ENCODE data around the gene COMTD1. TPM values are rescaled to one million over a fixed set of nuclear protein-coding genes. Genes with fewer than 3 reads are reported as not detected.

Gene COMTD1
- total and polyA plus RNA-seq, 2 donors (not counting 3 experiments of a cell fraction or from before 2014, with no cell fraction given) = 18.4 to 18.6 TPM

DNA sequence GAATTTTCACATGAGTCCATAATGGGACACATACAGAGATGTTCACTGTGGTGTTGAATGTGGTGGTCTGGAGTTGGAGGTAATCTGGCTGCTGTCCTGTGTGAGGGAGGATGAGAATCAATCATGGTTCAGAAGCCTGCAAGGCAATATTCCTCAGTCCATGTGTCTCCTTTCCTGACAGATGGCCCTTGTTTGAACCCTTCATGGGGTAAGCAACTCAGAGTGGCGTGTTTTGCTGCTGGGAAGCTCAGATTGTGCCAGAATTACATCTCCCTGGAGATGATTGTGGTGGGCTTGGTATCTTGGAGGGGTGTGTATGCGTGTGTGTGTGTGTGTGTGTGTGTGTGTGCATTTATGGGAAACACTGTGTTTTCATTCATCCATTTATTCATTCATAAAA is 44.5 kb upstream of the COMTD1 start:
- H3K9me1 ChIP-seq (replicated peaks; ENCODE audit: control insufficient read depth, extremely low read depth, insufficient read depth, low read length) = no peaks in the 10 kb centered on the region
- FAIRE-seq (no peak), DNase-seq (ENCODE audit: low read depth, low spot score) (no peak)
- BruUV-seq (replicated peaks) = no TSS peak
- H2AFZ ChIP-seq (ENCODE audit: low read depth, low read length) = no peak overlapping the region
- peaks cover 28 to 31% of the 10 kb centered on the region in 2 experiments for H3K27me3 ChIP-seq (ENCODE audit: control insufficient read depth in 2 of 2, insufficient read depth in 2 of 2, low read length in 2 of 2)
- TF ChIP-seq MYC (IDR thresholded peaks at IDR 0.05; ENCODE audit: low read depth, low read length) = no peak
- TF ChIP-seq, protein P1, sequence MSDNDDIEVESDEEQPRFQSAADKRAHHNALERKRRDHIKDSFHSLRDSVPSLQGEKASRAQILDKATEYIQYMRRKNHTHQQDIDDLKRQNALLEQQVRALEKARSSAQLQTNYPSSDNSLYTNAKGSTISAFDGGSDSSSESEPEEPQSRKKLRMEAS (IDR thresholded peaks at IDR 0.05; ENCODE audit: insufficient read depth, insufficient read length) = no peak
- dilution Hi-C loops (cut with MboI; ENCODE audit: extremely low pct_ligation_motif_present, low sequenced_read_pairs) (no loop called here), intact Hi-C loops (cut with micrococcal nuclease) (no loop called here)
- H3K9ac ChIP-seq (replicated peaks; ENCODE audit: extremely low read depth, insufficient read depth, low read length) = no peak overlapping the region
- H3K27ac ChIP-seq (ENCODE audit: insufficient read depth, low read depth, low read length) = no peak overlapping the region
- POLR2A ChIA-PET = no interaction called here
- H3K36me3 ChIP-seq (ENCODE audit: control insufficient read depth in 2 of 2, extremely low read depth in 1 of 2, insufficient read depth in 2 of 2, low read length in 2 of 2) = no peaks in the 10 kb centered on the region
- H3K4me3 ChIP-seq (replicated peaks in 1 of 3; ENCODE audit: insufficient read depth in 1 of 3, low read depth in 1 of 3, low read length in 3 of 3) = no peak overlapping the region
- no peaks in the 10 kb centered on the region for H3K4me1 ChIP-seq (ENCODE audit: control insufficient read depth, extremely low read depth, insufficient read depth, low read length)
- no peaks in the 10 kb centered on the region for H4K20me1 ChIP-seq (replicated peaks; ENCODE audit: control insufficient read depth, extremely low read depth, insufficient read depth, low read length)
- H3K9me3 ChIP-seq (replicated peaks; ENCODE audit: control insufficient read depth, insufficient read depth, low read length) = no peaks in the 10 kb centered on the region
- CTCF ChIA-PET = interaction anchor here (0.7 kb wide), 1 partner anchor 1703 kb away, joined by 3 read pairs; no protein-coding TSS in a partner anchor
- no peaks in the 10 kb centered on the region for H3K79me2 ChIP-seq (ENCODE audit: control insufficient read depth, insufficient read depth, low read length)
- H3K4me2 ChIP-seq (ENCODE audit: insufficient read depth, low read length) = no peak overlapping the region

DNA sequence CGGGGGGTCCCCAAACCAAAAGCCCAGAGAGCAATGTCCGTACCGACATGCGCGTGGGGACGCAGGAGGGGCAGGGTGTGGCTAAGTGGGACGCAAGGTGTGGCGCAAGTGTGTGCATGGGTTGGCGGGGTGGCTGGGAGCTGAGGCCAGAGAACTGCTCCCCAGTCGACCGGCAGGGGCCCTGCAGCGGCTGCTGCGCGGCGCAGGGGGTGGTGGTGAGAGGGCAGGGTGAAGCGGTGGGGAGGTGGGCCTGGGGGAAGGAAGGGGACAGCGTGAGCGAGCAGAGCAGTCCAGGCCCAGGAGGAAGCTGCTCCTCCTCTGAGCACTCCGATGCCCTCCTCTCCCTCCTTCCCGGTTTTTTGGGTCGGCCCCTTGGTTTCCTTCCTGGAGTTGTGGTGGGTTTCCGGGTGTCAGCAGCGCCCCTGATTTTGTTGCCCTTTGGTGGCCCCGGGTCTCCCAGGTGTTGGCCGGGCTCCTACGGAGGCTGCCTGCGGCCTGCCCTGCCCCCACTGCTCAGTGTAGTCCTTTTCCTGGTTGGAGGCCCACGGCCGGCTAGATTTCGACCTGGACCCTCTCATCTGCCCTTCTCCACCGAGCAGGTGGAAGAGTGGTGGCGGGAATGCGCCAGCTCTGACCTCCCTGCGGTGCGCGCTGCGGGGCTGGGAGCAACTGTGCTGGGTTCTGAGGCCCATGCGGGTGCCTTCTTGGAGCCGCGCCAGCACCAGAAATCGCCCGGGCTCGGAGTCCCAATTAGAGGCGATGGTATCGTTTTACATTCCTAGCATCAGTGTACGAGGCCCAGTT is 40.5 kb upstream of the COMTD1 start:
- Histone ChIP-seq H3K4me1 (ENCODE audit: control insufficient read depth, extremely low read depth, insufficient read depth, low read length) (no peaks in the 10 kb centered on the region), H4K20me1 (replicated peaks; ENCODE audit: control insufficient read depth, extremely low read depth, insufficient read depth, low read length) (no peaks in the 10 kb centered on the region), H3K4me2 (ENCODE audit: insufficient read depth, low read length) (no peak overlapping the region), H3K4me3 (replicated peaks in 1 of 3; ENCODE audit: insufficient read depth in 1 of 3, low read depth in 1 of 3, low read length in 3 of 3) (no peak overlapping the region), H3K9ac (replicated peaks; ENCODE audit: extremely low read depth, insufficient read depth, low read length) (no peak overlapping the region), H3K9me1 (replicated peaks; ENCODE audit: control insufficient read depth, extremely low read depth, insufficient read depth, low read length) (no peaks in the 10 kb centered on the region), H3K27ac (ENCODE audit: insufficient read depth, low read depth, low read length) (no peak overlapping the region), H3K9me3 (replicated peaks; ENCODE audit: control insufficient read depth, insufficient read depth, low read length) (no peaks in the 10 kb centered on the region), H3K27me3 (ENCODE audit: control insufficient read depth in 2 of 2, insufficient read depth in 2 of 2, low read length in 2 of 2) (peaks cover 12 to 16% of the 10 kb centered on the region in 2 experiments), H3K79me2 (ENCODE audit: control insufficient read depth, insufficient read depth, low read length) (no peaks in the 10 kb centered on the region), H3K36me3 (ENCODE audit: control insufficient read depth in 2 of 2, extremely low read depth in 1 of 2, insufficient read depth in 2 of 2, low read length in 2 of 2) (no peaks in the 10 kb centered on the region), H2AFZ (ENCODE audit: low read depth, low read length) (no peak overlapping the region)
- ChIA-PET CTCF (no interaction called here), POLR2A (no interaction called here)
- FAIRE-seq (no peak), DNase-seq (ENCODE audit: low read depth, low spot score) (no peak)
- no TSS peak for BruUV-seq (replicated peaks)
- dilution Hi-C loops (cut with MboI; ENCODE audit: extremely low pct_ligation_motif_present, low sequenced_read_pairs) = no loop called here
- intact Hi-C loops (cut with micrococcal nuclease) = no loop called here
- TF ChIP-seq, protein P2, sequence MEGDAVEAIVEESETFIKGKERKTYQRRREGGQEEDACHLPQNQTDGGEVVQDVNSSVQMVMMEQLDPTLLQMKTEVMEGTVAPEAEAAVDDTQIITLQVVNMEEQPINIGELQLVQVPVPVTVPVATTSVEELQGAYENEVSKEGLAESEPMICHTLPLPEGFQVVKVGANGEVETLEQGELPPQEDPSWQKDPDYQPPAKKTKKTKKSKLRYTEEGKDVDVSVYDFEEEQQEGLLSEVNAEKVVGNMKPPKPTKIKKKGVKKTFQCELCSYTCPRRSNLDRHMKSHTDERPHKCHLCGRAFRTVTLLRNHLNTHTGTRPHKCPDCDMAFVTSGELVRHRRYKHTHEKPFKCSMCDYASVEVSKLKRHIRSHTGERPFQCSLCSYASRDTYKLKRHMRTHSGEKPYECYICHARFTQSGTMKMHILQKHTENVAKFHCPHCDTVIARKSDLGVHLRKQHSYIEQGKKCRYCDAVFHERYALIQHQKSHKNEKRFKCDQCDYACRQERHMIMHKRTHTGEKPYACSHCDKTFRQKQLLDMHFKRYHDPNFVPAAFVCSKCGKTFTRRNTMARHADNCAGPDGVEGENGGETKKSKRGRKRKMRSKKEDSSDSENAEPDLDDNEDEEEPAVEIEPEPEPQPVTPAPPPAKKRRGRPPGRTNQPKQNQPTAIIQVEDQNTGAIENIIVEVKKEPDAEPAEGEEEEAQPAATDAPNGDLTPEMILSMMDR (IDR thresholded peaks at IDR 0.05; ENCODE audit: extremely low read depth in 1 of 2, insufficient read depth in 1 of 2, low read depth in 1 of 2, low read length in 2 of 2) = no peak
- TF ChIP-seq POLR2AphosphoS5 (IDR thresholded peaks at IDR 0.05; ENCODE audit: insufficient read depth, low read depth, low read length) (no peak), GATA2 (IDR thresholded peaks at IDR 0.05; ENCODE audit: insufficient read depth, insufficient read length, low read depth, low read length) (no peak), MYC (IDR thresholded peaks at IDR 0.05; ENCODE audit: low read depth, low read length) (no peak), FOS (IDR thresholded peaks at IDR 0.05; ENCODE audit: borderline replicate concordance, insufficient read depth, low read length) (no peak), JUN (IDR thresholded peaks at IDR 0.05; ENCODE audit: borderline replicate concordance, insufficient read depth, insufficient read length, low read depth) (no peak), EZH2 (IDR thresholded peaks at IDR 0.05; ENCODE audit: borderline replicate concordance, low read depth, low read length, severe bottlenecking) (no peak), POLR2A (IDR thresholded peaks at IDR 0.05; ENCODE audit: low read depth, low read length) (no peak)
- TF ChIP-seq, protein P1 (IDR thresholded peaks at IDR 0.05; ENCODE audit: insufficient read depth, insufficient read length) = no peak
